ENCODE measurements around the gene FCER1G. TPM values are rescaled to one million over a fixed set of nuclear protein-coding genes. Genes with fewer than 3 reads are reported as not detected.

FCER1G gene
- total and polyA plus RNA-seq, 2 experiments from 2014 or later = 4.3 to 4.8 TPM

GRCh38 chr1:161185732-161186311, 29.3 kb upstream of the FCER1G start:
- H3K79me2 ChIP-seq = no peaks in the 10 kb centered on the region
- no peaks in the 10 kb centered on the region for H3K4me1 ChIP-seq (ENCODE audit: insufficient read depth)
- no peak for TF ChIP-seq EZH2 (IDR thresholded peaks at IDR 0.05; ENCODE audit: borderline replicate concordance)
- TF ChIP-seq EZH2phosphoT487 (IDR thresholded peaks at IDR 0.05; ENCODE audit: low read depth, severe bottlenecking, unreplicated experiment) = no peak
- TF ChIP-seq, protein P1, sequence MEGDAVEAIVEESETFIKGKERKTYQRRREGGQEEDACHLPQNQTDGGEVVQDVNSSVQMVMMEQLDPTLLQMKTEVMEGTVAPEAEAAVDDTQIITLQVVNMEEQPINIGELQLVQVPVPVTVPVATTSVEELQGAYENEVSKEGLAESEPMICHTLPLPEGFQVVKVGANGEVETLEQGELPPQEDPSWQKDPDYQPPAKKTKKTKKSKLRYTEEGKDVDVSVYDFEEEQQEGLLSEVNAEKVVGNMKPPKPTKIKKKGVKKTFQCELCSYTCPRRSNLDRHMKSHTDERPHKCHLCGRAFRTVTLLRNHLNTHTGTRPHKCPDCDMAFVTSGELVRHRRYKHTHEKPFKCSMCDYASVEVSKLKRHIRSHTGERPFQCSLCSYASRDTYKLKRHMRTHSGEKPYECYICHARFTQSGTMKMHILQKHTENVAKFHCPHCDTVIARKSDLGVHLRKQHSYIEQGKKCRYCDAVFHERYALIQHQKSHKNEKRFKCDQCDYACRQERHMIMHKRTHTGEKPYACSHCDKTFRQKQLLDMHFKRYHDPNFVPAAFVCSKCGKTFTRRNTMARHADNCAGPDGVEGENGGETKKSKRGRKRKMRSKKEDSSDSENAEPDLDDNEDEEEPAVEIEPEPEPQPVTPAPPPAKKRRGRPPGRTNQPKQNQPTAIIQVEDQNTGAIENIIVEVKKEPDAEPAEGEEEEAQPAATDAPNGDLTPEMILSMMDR (IDR thresholded peaks at IDR 0.05; ENCODE audit: poor library complexity) = no peak
- H3K36me3 ChIP-seq (replicated peaks; ENCODE audit: insufficient read depth, low read depth) = no peaks in the 10 kb centered on the region
- 72% methylated on average over 2 of the region's 2 CpGs for WGBS (ENCODE audit: low lambda C conversion rate, missing lambda C conversion rate)
- H2AFZ ChIP-seq = no peak overlapping the region
- no peaks in the 10 kb centered on the region for H3K9me3 ChIP-seq (ENCODE audit: low read depth)
- no peak overlapping the region for H3K27ac ChIP-seq
- H3K4me3 ChIP-seq = no peak overlapping the region
- no peaks in the 10 kb centered on the region for H3K9me2 ChIP-seq (replicated peaks; ENCODE audit: insufficient read depth)
- no peak for DNase-seq (ENCODE audit: low spot score)
- no peaks in the 10 kb centered on the region for H3K27me3 ChIP-seq
- no peak overlapping the region for H3K4me2 ChIP-seq
- no peaks in the 10 kb centered on the region for H4K20me1 ChIP-seq (ENCODE audit: insufficient read depth, poor library complexity, severe bottlenecking)

DNA sequence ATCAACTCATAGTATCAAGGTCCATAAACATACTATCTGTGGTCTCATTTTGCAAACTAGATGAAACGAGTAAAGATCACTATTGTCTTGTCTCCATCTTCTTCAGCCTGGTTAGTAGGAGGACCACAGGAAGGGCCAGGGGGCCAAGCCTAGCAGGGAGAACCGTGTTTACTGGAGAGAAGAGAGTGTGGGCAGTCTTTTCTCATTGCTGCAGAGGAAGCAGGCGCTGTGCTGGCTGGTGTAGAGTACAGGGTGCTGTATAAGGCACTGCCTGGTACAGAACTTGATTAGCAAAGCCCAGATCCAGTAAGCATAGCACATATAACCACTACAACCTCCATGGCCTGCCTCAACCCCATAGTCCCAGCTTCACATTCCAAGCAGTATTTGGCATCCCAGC, 27.8 kb upstream of the FCER1G start:
- WGBS (ENCODE audit: low lambda C conversion rate, missing lambda C conversion rate) = 81% methylated on average over 3 of the region's 3 CpGs
- Histone ChIP-seq H3K79me2 (no peaks in the 10 kb centered on the region), H3K36me3 (replicated peaks; ENCODE audit: insufficient read depth, low read depth) (no peaks in the 10 kb centered on the region), H3K4me3 (no peak overlapping the region), H3K4me1 (ENCODE audit: insufficient read depth) (no peaks in the 10 kb centered on the region), H4K20me1 (ENCODE audit: insufficient read depth, poor library complexity, severe bottlenecking) (no peaks in the 10 kb centered on the region), H3K9me2 (replicated peaks; ENCODE audit: insufficient read depth) (no peaks in the 10 kb centered on the region), H2AFZ (no peak overlapping the region), H3K9me3 (ENCODE audit: low read depth) (no peaks in the 10 kb centered on the region), H3K27ac (peak overlapping the region; percentile 58), H3K27me3 (no peaks in the 10 kb centered on the region), H3K4me2 (no peak overlapping the region)
- no peak for DNase-seq (ENCODE audit: low spot score)
- no peak for TF ChIP-seq EZH2 (IDR thresholded peaks at IDR 0.05; ENCODE audit: borderline replicate concordance)
- TF ChIP-seq EZH2phosphoT487 (IDR thresholded peaks at IDR 0.05; ENCODE audit: low read depth, severe bottlenecking, unreplicated experiment) = no peak
- TF ChIP-seq, protein P1 (IDR thresholded peaks at IDR 0.05; ENCODE audit: poor library complexity) = no peak

- Histone ChIP-seq H3K27ac (no peak overlapping the region), H2AFZ (no peak overlapping the region), H3K27me3 (no peaks in the 10 kb centered on the region), H3K36me3 (replicated peaks; ENCODE audit: insufficient read depth, low read depth) (no peaks in the 10 kb centered on the region), H3K9me2 (replicated peaks; ENCODE audit: insufficient read depth) (no peaks in the 10 kb centered on the region), H3K79me2 (no peaks in the 10 kb centered on the region), H3K4me2 (no peak overlapping the region), H3K4me1 (ENCODE audit: insufficient read depth) (no peaks in the 10 kb centered on the region), H3K9me3 (ENCODE audit: low read depth) (no peaks in the 10 kb centered on the region), H3K4me3 (no peak overlapping the region), H4K20me1 (ENCODE audit: insufficient read depth, poor library complexity, severe bottlenecking) (no peaks in the 10 kb centered on the region)
- no peak for DNase-seq (ENCODE audit: low spot score)
- WGBS (ENCODE audit: low lambda C conversion rate, missing lambda C conversion rate) = 94% methylated on average over 6 of the region's 6 CpGs
- TF ChIP-seq, protein P1 (IDR thresholded peaks at IDR 0.05; ENCODE audit: poor library complexity) = no peak
- TF ChIP-seq EZH2 (IDR thresholded peaks at IDR 0.05; ENCODE audit: borderline replicate concordance) = no peak
- TF ChIP-seq EZH2phosphoT487 (IDR thresholded peaks at IDR 0.05; ENCODE audit: low read depth, severe bottlenecking, unreplicated experiment) = no peak
Observed at GRCh38 chr1:161188381-161188780, 26.7 kb upstream of the FCER1G start.

All from hepatocyte (in vitro differentiated cells).